HG03097 (cell line): ENCODE data around the gene CNTNAP1.
"Not testable (repeated sequence)": the region's sequence is repeated elsewhere in the genome, so short reads cannot be mapped to it uniquely, and the experiment has no call there.

Experiments used
- ATAC-seq: cut with Tn5 transposase; IDR thresholded peaks from one replicate; pipeline ENCODE4 v1.9.1; 2021; ENCODE audit not compliant: unreplicated experiment, low FRiP score

The CNTNAP1 gene

DNA sequence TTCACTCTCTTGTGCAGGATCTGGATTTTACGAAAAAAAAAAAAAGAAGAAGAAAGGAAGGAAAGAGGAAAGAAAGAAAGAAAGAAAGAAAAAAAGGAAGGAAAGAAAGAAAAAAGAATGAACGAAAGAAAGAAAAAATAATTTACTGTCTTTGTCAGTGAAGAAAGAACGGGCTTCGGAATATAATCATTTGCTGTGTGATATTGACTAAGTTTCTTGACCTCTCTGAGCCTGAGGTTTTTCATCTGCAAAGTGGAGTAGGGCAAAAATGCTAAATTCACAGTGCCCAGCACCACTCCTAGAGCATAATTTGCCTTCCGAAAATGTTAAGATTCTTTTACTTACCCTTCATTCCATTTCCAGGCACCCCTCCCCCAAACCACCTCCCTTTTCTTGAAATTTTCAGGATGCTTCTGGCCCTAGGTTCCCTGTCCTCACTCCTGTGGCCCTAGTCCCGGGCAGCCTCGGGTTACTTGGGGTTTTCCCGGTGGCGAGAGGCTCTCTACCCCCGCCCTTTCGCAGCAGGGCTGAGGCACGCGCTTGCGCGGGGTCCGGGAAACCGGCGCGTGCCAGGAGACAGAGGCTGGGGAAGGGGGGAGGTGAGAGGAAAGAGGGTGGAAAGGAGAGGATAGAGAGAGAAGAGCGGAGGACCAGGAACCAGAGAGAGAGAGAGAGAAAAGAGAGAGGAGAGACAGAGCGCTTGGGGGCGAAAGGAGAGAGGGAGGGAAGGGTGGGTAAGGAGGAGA lies at the start of gene CNTNAP1:
Gene CNTNAP1, plus strand, starts transcription at position 556 of the 746 bp plus-strand sequence. CDS start 299 bp downstream, outside the sequence.
- no peak for ATAC-seq

DNA sequence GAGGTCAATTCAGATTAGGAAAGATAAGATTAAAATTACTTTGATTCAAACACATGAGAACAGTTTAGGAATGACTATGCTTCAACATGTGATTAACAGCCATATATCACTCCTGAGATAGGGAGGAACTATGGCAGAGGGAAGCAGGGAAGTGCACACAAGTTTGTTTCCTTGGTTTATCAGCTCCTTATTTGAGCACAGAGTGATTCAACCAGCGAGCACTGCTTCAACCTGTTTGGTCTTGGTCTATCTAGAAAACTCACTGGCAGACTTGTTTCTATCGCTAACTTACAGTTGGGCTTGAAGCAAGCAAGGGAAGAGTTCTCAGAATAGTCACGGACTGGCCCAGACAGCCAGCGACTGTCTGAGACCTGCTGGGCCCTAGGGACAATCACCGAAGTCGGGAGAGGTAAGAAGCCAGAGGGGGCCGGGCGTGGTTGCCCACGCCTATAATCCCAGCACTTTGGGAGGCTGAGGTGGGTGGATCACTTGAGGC lies 49.3 kb upstream of the CNTNAP1 start:
- ATAC-seq = no peak

DNA sequence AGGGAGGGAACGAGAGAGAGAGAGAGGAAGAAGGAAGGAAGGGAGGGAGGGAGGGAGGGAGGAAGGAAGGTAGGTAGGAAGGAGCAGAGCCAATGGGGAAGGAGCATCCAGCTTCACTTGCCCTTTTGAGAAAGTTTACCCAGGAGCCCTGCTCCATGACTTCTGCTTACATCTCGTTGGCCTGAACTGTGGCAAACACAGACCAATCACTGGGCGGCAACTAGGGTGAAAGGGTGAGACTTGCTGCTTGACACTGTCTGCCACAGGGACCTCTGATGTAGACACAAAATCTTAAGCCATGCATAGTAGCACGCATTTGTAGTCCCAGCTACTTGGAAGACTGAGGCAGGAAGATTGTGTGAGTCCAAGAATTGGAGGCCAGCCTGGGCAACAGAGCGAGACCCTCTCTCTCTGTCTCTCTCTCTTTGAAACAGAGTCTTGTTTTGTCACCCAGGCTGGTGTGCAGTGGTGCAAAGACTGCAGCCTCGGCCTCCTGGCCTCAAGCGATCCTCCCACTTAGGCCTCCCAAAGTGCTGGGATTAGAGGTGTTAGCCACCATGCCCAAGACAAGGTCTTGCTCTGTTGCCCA lies 42.7 kb upstream of the CNTNAP1 start:
- ATAC-seq = no peak

DNA sequence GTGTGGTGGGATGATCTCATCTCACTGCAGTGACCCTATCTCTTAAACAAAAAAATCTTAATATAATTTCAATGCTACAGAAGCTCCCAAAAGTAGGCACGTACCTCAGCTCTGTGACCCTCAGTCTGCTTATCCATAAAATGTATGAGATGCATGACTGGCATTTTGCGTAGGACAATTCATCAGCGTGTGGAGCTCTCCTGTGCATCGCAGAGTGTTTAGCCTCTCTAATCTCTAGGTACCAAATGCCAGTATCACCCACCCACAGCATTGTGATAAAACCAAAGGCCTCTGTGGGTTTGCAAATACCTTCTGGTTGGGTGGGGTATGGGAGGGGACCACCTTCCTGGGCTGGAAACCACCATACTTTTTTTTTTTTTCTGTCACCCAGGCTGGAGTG lies 42.2 kb upstream of the CNTNAP1 start:
- no peak for ATAC-seq

DNA sequence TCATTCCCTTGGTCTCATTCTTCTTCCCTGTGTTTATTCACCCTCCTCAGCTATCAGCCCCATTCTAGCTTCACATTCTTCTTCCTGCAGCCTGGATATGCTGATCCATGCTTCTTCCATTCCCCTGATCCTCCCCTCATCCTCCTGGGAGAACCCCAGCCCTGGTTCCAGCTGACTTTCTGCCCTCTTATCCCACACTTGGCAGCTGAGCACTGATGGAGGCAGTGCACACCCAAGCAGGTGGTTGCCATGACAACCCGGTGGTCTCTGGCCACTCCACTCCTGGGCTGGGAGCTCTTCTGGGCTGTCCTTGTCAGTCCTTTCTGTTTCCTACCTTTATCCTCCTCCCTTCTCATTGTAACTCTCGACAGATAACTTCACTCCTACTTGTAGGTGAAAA lies 40.0 kb upstream of the CNTNAP1 start:
- ATAC-seq = no peak

DNA sequence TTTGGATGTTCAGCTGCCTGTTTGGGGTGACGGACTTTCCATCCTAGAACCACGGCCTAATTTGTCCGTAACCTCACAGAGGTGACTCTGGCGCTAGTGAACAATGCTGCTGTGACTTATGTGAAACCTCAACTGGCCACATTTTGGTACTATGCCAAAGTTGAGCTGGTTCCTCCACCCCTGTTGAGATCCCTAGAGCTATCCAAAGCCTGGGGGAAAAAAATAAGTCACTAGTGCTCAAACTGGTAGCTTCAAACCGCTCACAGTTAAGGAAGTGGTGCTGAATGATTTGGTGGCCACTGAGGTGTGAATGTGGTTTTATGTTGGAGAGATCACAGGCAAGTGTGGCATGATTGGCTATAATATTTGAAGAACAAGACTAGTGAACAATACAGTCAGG lies 34.6 kb upstream of the CNTNAP1 start:
- ATAC-seq = no peak

DNA sequence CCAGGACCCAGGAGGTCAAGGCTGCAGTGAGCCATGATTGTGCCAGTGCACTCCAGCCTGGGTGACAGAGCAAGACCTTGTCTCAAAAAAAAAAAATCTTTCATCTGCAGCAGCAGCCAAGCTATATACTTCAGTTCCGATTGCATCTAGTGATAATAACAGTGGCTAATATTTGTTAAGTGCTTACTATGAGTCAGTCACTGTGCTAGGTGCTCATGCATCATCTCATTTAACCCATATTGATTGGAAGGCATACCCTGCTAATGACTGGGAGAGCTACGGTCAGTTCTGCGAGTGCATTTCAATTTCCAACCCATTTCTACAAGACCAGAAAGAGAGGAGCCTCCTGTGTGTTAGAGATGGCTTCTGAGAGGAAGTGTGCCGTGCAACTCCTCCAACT lies 30.9 kb upstream of the CNTNAP1 start:
- ATAC-seq = no peak

DNA sequence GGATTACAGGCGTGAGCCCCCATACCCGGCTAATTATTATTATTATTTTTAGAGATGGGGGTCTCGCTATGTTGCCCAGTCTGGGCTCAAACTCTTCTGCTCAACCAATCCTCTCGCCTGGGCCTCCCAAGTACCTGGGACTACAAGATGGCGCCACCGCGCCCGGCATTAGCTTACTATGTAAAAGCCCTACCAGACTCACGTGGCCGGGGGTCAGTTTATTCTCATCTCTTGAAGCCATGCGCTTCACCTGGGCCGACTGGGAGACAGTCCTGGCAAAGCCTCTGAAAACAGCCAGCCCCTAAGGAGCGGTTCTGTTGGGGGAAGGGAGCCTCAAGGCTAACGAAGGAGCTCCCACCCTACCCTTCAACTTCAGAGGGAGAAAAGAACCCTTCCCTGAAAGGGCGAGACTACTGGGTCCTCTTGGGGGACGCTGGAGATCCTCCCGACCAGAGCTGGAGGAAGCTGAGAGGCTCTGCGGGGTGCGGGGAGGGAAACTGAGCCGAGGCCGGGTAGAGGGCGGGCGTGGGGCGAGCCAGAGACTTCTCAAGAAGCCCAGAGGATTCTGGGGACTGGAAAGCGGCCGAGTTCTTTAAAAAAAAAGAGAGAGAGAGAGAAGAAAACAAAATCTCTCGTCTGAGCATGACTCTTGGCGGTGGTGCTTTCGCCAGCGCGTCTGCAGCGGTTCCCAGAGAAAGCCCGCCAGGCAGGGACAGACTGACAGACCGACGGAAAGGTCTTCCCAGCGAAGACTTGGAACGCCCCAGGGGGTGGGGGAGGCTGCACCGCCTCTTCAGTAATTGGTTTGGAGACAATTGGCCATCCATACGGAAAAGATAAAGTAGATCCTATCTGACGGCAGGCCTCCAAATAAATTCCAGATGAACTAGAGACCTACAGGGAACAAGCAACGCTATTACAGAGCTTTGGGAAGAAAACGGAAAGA lies 28.9 kb upstream of the CNTNAP1 start:
- ATAC-seq = no peak

DNA sequence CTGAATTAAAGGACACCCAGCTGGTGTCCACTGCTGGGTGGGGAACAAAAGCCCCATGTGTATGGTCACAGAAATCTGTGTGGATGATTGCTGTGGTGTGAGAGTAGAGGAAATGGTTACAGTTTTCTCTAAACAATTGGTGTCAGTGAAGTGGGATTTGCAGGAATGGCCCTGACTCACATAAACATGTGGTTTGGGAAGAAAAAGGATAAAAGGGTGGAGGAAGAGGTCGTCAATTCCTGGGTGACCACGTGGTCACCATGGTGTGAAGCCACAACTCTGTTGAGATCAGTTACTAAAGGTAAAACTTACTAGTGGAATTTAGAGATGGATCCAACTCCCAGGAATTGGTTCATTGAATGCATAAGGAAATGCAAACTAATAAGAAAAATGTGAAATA lies 26.8 kb upstream of the CNTNAP1 start:
- no peak for ATAC-seq

DNA sequence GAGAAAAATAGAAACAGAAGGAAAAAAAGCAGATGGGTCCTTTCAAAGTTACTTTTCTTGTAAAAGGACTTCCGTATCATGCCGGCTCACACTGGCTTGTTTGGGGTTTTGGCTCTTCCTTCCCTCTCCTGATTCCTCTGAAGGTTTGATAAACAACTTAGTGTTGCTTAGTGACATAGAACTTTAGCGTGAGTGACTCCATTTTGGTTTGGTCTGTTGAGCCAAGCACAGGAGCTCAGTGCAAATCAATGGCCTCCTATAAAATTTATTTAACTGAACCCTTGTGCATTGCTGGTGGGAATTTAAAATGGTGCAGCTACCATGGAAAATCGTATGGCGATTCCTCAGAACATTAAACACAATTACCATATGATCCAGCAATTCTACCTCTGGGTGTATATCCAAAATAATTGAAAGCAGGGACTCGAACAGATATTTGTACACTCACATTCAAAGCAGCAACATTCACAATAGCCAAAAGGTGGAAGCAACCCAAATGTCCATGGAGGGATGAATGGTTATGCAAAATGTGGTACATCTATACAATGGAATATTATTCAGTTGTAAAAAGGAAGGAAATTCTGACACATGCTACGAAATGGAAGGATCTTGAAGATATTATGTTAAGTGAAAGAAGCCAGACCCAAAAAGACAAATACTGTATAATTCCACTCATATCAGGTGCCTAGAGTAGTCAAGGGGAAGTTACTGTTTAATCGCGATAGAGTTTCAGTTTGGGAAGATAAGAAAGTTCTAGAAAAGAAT lies 24.3 kb upstream of the CNTNAP1 start:
- no peak for ATAC-seq

DNA sequence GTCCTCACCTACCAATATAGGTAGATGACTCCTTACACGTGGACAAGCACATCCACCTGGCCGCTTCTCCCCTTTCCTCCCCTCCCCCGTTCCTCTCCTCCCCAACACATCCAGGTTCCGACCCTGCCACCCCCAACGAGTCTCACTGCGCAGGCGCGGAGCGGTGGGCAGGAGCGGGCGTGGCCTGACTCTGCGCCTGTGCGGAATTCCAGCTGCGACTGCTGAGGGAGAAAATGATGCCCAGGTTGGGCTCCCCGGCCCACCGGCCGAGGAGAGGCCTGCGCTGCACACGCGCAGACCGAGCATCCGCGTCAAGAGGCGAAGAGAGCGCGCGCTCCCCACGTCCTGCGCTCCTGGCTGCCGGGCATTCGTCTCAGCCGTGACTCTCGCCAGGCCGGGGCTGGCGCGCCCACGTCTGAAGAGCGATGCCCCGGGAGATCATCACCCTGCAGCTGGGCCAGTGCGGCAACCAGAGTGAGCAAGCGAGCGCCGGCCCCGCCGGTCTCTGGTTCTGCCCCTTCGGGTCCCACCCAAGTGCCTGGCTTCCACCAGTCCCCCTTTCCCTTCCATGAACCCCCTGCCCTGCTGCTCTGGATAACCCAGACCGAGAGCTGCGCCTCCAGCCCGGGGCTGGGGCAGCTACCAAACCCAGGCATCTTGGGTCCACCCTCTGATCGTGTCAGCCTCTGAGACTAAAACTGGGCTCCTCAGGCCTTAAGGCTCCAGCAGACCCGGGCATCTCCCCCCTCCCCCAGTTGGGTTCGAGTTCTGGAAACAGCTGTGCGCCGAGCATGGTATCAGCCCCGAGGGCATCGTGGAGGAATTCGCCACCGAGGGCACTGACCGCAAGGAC lies 23.0 kb upstream of the CNTNAP1 start, which contains the start of gene TUBG2:
Gene TUBG2, plus strand, starts transcription at position 206 of the 853 bp plus-strand sequence. Its CDS starts 220 bp downstream, at position 426.
- no peak for ATAC-seq

DNA sequence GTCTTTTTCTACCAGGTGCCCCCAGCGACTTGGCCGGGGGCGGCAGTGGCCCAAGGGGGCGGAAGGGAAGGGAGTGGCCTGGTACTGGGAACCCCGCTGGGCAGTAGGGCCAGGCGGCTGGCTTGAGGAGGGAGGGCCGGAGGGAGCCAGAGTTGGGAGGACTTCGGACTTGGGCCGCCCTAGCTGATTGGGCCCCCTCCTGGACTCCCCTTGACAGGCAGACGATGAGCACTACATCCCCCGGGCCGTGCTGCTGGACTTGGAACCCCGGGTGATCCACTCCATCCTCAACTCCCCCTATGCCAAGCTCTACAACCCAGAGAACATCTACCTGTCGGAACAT lies 22.4 kb upstream of the CNTNAP1 start:
- ATAC-seq = not testable (repeated sequence)

DNA sequence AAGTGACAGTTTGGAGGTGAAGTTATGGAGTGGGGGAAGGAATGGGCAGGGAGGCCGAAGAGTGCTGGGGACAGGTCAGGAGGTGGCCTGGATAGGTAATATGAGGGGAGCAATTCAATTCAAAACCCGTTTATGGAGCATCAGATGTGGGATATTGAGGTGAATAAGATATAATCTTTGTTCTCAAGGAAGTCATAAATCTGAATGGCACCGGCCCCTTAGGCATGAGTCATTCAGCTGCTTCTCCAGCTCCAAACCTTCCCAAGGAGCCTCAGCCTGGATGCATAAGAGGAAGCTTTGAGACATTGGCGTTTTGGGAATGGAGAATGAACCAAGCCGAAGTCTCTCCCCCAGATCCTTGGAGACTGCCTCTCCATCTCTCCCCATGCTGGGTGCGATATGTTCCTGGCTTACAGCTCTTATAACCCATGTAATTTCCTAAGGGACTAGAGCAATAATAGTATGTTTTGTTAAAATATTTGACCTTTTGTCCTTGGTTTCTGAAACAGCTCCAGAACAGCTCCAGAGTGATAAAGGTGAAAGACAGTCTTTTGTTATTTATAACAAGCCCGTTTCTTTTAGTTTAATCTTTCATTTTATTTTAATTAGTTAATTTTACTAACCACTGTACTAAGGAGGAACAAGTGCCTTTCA lies 21.5 kb upstream of the CNTNAP1 start:
- no peak for ATAC-seq

DNA sequence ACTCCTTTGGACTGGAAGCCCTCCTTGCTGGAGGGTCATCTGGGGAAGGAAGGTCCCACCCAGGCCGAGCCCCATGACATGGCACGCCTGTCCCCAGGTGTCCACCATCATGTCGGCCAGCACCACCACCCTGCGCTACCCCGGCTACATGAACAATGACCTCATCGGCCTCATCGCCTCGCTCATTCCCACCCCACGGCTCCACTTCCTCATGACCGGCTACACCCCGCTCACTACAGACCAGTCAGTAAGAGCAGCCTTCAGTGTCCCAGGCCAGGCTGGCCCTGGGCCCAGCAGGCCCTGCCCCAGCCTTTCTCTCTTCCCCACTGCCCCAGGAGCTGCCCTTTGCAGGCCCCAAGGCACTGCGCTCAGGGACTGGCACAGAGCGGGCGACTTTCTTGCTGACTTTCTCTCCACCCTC lies 16.7 kb upstream of the CNTNAP1 start:
- no peak for ATAC-seq

DNA sequence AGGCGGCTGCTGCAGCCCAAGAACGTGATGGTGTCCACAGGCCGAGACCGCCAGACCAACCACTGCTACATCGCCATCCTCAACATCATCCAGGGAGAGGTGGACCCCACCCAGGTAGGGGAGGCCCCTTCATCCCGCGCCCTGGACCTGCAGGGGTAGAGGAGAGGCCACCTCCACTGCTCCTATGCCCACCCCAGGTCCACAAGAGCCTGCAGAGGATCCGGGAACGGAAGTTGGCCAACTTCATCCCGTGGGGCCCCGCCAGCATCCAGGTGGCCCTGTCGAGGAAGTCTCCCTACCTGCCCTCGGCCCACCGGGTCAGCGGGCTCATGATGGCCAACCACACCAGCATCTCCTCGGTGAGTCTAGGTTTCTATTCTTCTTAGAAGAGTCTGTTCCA lies 16.2 kb upstream of the CNTNAP1 start:
- ATAC-seq = not testable (repeated sequence)

DNA sequence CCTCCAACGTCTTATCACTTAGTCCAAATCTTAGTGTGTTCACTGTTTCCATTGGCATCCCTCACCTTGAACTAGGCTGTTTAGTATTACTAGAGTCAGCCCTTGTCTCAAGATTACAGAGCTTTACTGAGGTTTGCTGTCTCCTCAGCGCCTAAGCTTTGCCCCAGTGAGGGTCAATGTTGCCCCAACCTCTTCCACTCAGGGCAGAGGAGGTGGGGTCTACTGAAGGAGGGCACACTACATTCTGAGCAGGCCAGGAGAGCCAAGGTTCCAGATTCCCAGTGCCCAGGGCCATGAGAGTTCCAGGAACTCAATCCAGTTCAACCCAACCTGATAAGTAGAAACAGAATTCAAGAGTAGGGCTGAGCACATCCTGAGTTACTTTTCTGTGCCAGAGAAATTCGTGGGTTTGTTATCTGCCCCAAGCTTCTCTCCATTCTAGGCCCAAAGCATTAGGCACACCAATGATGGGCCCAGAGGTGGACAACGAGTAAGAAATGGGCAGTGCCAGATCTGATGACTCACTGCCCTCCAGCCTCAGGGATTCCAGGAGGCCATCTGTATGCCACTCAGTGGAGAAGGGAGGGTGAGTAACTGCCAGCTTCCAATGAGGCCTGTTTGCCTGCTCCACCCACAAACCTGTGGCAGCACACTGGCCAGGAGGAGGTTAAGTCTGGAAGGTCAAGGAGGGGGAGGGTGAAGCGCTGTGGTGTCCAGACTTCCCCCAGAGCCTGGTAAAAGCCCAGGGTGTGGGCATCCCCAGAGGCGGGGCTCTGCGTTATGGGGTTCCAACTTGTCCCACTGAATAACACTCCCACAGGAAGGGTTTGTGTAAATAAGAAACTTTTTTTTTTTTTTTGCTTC lies 15.0 kb upstream of the CNTNAP1 start:
- ATAC-seq = no peak

DNA sequence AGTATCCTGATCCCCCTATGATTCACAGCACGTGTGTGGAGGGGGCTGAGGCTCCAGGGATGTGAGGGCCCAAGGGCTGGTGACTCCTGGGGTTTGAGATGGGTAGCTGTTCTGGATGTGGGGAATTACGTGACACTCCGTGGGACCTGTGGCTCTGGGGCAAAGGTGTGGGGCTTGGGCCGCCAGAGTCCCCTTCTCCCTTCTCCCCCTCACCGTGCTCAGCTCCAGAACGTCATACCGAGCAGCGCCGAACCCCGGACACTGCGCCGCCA lies 12.7 kb upstream of the CNTNAP1 start:
- ATAC-seq = no peak
